Measurements from ENCODE around the gene KCNC4. TPM values are rescaled to one million over a fixed set of nuclear protein-coding genes. Genes with fewer than 3 reads are reported as not detected.

Gene KCNC4
- 1 to 10 TPM; 8.7 to 8.8 TPM for total RNA-seq
- long read RNA-seq, partial matches to known transcripts = 0 of 3 reads
- long read RNA-seq, other reads (novel, unspliced or antisense) = 3 of 3 reads

- ATAC-seq (peak; percentile 91 to 94), DNase-seq (peak; percentile 93)
- intact Hi-C loops (cut with DNase I) = loop anchor here (2.0 to 10.0 kb wide), 3 partner anchors 101 to 285 kb away; partner anchors contain the start of gene LAMTOR5 (in 1 of the 2)
Measured at GRCh38 chr1:110209715-110210603, at the start of gene KCNC4. TSS of gene KCNC4 (plus strand) at chr1:110210314. CDS start at chr1:110211500, 1,186 bp downstream.

- ATAC-seq = no peak
- DNase-seq = no peak
- intact Hi-C loops (cut with DNase I) = no loop called here
Measured at GRCh38 chr1:110160538-110161100, 49.5 kb upstream of the KCNC4 start.

GRCh38 chr1:110161165-110161564, 48.9 kb upstream of the KCNC4 start:
- ATAC-seq (no peak), DNase-seq (no peak)
- intact Hi-C loops (cut with DNase I) = no loop called here

- ATAC-seq (no peak), DNase-seq (no peak)
Measured at GRCh38 chr1:110161849-110162248, 48.3 kb upstream of the KCNC4 start.

GRCh38 chr1:110163591-110163990, 46.5 kb upstream of the KCNC4 start:
- no peak for ATAC-seq

More at GRCh38 chr1:110161849-110162248, 48.3 kb upstream of the KCNC4 start:
- intact Hi-C loops (cut with DNase I) = no loop called here

GRCh38 chr1:110164725-110165350, 45.3 kb upstream of the KCNC4 start:
- DNase-seq (no peak), ATAC-seq (no peak)
- intact Hi-C loops (cut with DNase I) = no loop called here

More at GRCh38 chr1:110163591-110163990, 46.5 kb upstream of the KCNC4 start:
- no peak for DNase-seq
- intact Hi-C loops (cut with DNase I) = no loop called here

- DNase-seq (no peak), ATAC-seq (no peak)
- intact Hi-C loops (cut with DNase I) = no loop called here
Measured at GRCh38 chr1:110165761-110166231, 44.3 kb upstream of the KCNC4 start.

- no peak for ATAC-seq
- no peak for DNase-seq
- intact Hi-C loops (cut with DNase I) = no loop called here
Measured at GRCh38 chr1:110166861-110167260, 43.3 kb upstream of the KCNC4 start.

- intact Hi-C loops (cut with DNase I) = no loop called here
- no peak for ATAC-seq
- no peak for DNase-seq
Measured at GRCh38 chr1:110170766-110171733, 39.1 kb upstream of the KCNC4 start.

GRCh38 chr1:110172001-110172400, 38.1 kb upstream of the KCNC4 start:
- intact Hi-C loops (cut with DNase I) = no loop called here
- ATAC-seq = no peak
- DNase-seq = no peak

GRCh38 chr1:110173466-110174105, 36.5 kb upstream of the KCNC4 start:
- no peak for ATAC-seq
- intact Hi-C loops (cut with DNase I) = no loop called here
- no peak for DNase-seq

GRCh38 chr1:110174961-110175360, 35.2 kb upstream of the KCNC4 start:
- no peak for DNase-seq
- intact Hi-C loops (cut with DNase I) = no loop called here

GRCh38 chr1:110176299-110176956, 33.7 kb upstream of the KCNC4 start:
- intact Hi-C loops (cut with DNase I) = no loop called here
- ATAC-seq = peak; percentile 27 to 59
- DNase-seq = peak; percentile 48

More at GRCh38 chr1:110174961-110175360, 35.2 kb upstream of the KCNC4 start:
- no peak for ATAC-seq

- ATAC-seq (no peak), DNase-seq (no peak)
- intact Hi-C loops (cut with DNase I) = no loop called here
Measured at GRCh38 chr1:110177775-110178174, 32.3 kb upstream of the KCNC4 start.

GRCh38 chr1:110183642-110184167, 26.4 kb upstream of the KCNC4 start:
- intact Hi-C loops (cut with DNase I) = no loop called here
- DNase-seq (no peak), ATAC-seq (no peak)

- DNase-seq (no peak), ATAC-seq (no peak)
- intact Hi-C loops (cut with DNase I) = no loop called here
Measured at GRCh38 chr1:110184446-110184845, 25.7 kb upstream of the KCNC4 start.

GRCh38 chr1:110185181-110185580, 24.9 kb upstream of the KCNC4 start:
- ATAC-seq = peak; percentile 12 to 38
- intact Hi-C loops (cut with DNase I) = no loop called here
- DNase-seq = no peak

All from left cardiac atrium (tissue), 4 donors.